CD4-positive, alpha-beta memory T cell (primary cell): ENCODE measurements around the gene TTC32. TPM values are rescaled to one million over a fixed set of nuclear protein-coding genes. Genes with fewer than 3 reads are reported as not detected.

ENCODE experiments used
- CTCF ChIA-PET: fragments of 350-600 bp; sonication (Branson Sonifier 250); formaldehyde crosslinking; loops from one replicate; lab custom pipeline; 2021; ENCODE audit warnings: inconsistent platforms; ENCODE audit not compliant: partially characterized antibody; lab: Charles Lee
- POLR2A ChIA-PET: fragments of 350-600 bp; sonication (Branson Sonifier 250); formaldehyde crosslinking; loops from one replicate; lab custom pipeline; 2021; ENCODE audit not compliant: partially characterized antibody; lab: Charles Lee
- DNase-seq, 5 donors: peaks; one replicate each; pipeline versions ENCODE4 v3.0.0 to v3.0.0-alpha.2; 2020 to 2022; ENCODE audit warnings: mixed read lengths in 1 of 5
- H3K27ac ChIP-seq: one replicate; pipeline ENCODE4 v1.7.0; 2013; ENCODE audit warnings: low read depth, low read length
- H3K27me3 ChIP-seq: 2 replicates; pipeline ENCODE4 v1.7.0; 2013; ENCODE audit warnings: mild to moderate bottlenecking, low read length, moderate library complexity; ENCODE audit not compliant: insufficient read depth
- H3K36me3 ChIP-seq: 2 replicates; pipeline ENCODE4 v1.7.0; 2013; ENCODE audit warnings: mild to moderate bottlenecking, low read length, moderate library complexity; ENCODE audit not compliant: insufficient read depth
- H3K4me1 ChIP-seq: 2 replicates; pipeline ENCODE4 v1.7.0; 2013; ENCODE audit warnings: mild to moderate bottlenecking, low read length, moderate library complexity; ENCODE audit not compliant: insufficient read depth
- H3K4me3 ChIP-seq, 2 donors: one replicate each; pipeline ENCODE4 v1.7.0; 2013; ENCODE audit warnings: low read length in 2 of 2, mild to moderate bottlenecking in 1 of 2
- H3K9me3 ChIP-seq, 2 donors: one replicate each; pipeline ENCODE4 v1.7.0; 2013; ENCODE audit warnings: low read length in 2 of 2, control low read depth in 1 of 2; ENCODE audit not compliant: control insufficient read depth in 1 of 2
- H3K27ac Mint-ChIP-seq, 7 donors: one replicate each; pipeline ENCODE4 v1.8.0; 2020 to 2021; ENCODE audit warnings: mixed read lengths in 7 of 7, mild to moderate bottlenecking in 6 of 7, inconsistent platforms in 3 of 7, moderate library complexity in 3 of 7
- H3K27me3 Mint-ChIP-seq, 2 donors: one replicate each; pipeline ENCODE4 v1.8.0; 2020 to 2021; ENCODE audit warnings: mixed read lengths in 2 of 2
- H3K36me3 Mint-ChIP-seq, 2 donors: one replicate each; pipeline ENCODE4 v1.8.0; 2020 to 2021; ENCODE audit warnings: mixed read lengths in 2 of 2, inconsistent platforms in 1 of 2, mild to moderate bottlenecking in 1 of 2
- H3K4me1 Mint-ChIP-seq, 4 donors: one replicate each; pipeline ENCODE4 v1.8.0; 2020 to 2021; ENCODE audit warnings: mixed read lengths in 4 of 4, mild to moderate bottlenecking in 1 of 4
- H3K4me3 Mint-ChIP-seq, 8 donors: one replicate each; pipeline ENCODE4 v1.8.0; 2020 to 2021; ENCODE audit warnings: mixed read lengths in 8 of 8, mild to moderate bottlenecking in 7 of 8, moderate library complexity in 6 of 8, inconsistent platforms in 3 of 8
- H3K9me3 Mint-ChIP-seq, 8 donors: one replicate each; pipeline ENCODE4 v1.8.0; 2020 to 2021; ENCODE audit warnings: mixed read lengths in 8 of 8, mild to moderate bottlenecking in 5 of 8, inconsistent platforms in 3 of 8, moderate library complexity in 1 of 8
- intact Hi-C: fragments of 100-400 bp; cut with micrococcal nuclease; formaldehyde crosslinking; loops from one replicate; pipeline ENCODE4 v1.15.1; 2023
- polyA plus RNA-seq, 2 donors: library from polyadenylated mRNA; unstranded; fragments of 300-500 nt; fragmentation: Illumina TruSeq; gene quantifications; one replicate each; pipeline ENCODE4 v1.2.3, GENCODE V29; 2021
- total RNA-seq, 2 experiments: library from RNA; stranded (reverse); gene quantifications; one replicate each; pipeline ENCODE4 v1.2.3, GENCODE V29; 2021

The TTC32 gene
- total and polyA plus RNA-seq, 4 experiments from 2014 or later: 24.3 to 48.7 (median 39.3) TPM

DNA sequence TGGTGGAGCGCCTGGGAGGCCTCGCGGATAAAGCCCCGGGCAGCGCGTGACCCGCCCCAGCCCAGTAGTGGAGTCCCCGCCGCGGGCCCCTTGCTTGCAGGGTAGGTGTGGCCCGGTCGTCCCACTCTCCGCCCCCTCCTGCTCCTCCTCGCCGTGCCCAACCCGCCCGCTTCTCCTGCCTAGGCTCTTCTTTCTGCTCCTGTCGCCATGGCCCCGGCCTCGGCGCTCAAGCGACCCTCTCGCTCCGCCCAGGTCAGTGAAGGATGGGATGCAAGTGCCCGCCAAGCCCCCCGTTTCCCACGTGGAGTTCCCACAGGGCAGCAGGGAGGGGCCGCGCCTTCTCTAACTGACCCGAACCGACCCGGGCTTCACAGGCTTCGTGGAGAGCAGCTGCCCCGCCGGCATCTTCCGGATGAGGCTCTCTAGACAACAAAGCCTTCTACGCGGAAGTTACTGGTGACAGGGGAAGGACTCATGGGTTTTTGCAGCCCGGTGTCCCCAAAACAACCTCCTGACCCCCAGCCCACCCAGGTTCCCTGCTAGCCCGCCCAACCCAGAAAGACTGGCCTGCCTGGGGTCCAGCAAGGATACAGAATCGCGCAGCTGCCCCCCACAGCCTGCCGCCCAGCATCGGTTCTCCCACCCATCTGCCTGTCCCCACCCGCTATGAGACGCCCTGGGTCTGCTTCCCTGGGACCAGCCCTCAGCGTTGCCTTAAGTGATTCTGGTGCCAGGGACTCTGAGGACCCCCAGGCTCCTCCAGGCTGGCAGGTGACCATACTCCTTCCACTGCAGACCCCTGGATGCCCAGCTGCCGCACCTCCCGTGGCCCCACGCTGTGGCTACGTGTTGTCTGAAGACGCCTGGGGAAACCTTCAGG is 32.8 kb downstream of the TTC32 start:
- no peaks in the 10 kb centered on the region for H3K27me3 Mint-ChIP-seq
- Histone ChIP-seq H3K27me3 (no peaks in the 10 kb centered on the region), H3K36me3 (peaks cover 6% of the 10 kb centered on the region), H3K4me1 (peaks cover 20% of the 10 kb centered on the region), H3K27ac (peak overlapping the region; percentile 35), H3K9me3 (no peaks in the 10 kb centered on the region), H3K4me3 (peak overlapping the region; percentile 25 to 62)
- H3K36me3 Mint-ChIP-seq: peaks cover 12 to 16% of the 10 kb centered on the region in 2 donors
- peak; percentile 66 to 71 (median 68) for DNase-seq
- peak overlapping the region; percentile 94 to 99 (median 94) for H3K4me3 Mint-ChIP-seq
- H3K9me3 Mint-ChIP-seq: no peaks in the 10 kb centered on the region
- peaks cover 14 to 35% (median 27%) of the 10 kb centered on the region in 4 donors for H3K4me1 Mint-ChIP-seq
- CTCF ChIA-PET: interaction anchor here (1.5 kb wide), 1 partner anchor 1348 kb away, joined by 3 read pairs; no protein-coding TSS in a partner anchor
- POLR2A ChIA-PET: interaction anchor here (0.6 to 2.6 kb wide), 11 partner anchors 23 to 1311 kb away, joined by 3 to 34 read pairs (median 4); partner anchors contain the start of genes LAPTM4A, OSR1, RDH14 and TTC32
- peak overlapping the region; percentile 87 to 97 (median 96) for H3K27ac Mint-ChIP-seq
- intact Hi-C loops: loop anchor here (1.0 to 10.0 kb wide), 4 partner anchors 32 to 1309 kb away; partner anchors contain the start of genes LAPTM4A, RDH14 and TTC32

DNA sequence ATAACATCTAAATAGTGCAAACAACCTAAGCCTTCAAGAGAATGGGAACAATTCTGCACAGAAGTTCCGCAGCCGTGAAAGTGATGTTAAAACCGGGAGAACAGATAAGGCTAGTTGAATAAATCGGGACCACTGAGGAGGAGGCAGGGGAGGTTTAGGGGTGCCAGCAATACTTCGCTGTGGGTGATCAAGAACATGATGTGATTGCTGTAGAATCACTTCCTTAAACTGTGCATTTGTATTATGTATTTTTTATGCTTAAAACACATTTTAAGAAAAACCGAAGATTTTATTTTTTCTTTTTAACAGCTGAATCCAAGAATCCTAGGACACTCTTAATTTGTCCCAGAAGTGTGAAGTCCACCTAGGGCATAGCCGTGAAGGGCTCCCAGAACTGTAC is 33.6 kb downstream of the TTC32 start:
- POLR2A ChIA-PET: interaction anchor here (0.6 to 2.6 kb wide), 7 partner anchors 32 to 1343 kb away, joined by 3 to 34 read pairs (median 6); partner anchors contain the start of genes LAPTM4A, RDH14 and TTC32
- Mint-ChIP-seq H3K4me3 (peak overlapping the region; percentile 94 to 99 (median 94)), H3K4me1 (peaks cover 14 to 36% (median 27%) of the 10 kb centered on the region in 4 donors)

DNA sequence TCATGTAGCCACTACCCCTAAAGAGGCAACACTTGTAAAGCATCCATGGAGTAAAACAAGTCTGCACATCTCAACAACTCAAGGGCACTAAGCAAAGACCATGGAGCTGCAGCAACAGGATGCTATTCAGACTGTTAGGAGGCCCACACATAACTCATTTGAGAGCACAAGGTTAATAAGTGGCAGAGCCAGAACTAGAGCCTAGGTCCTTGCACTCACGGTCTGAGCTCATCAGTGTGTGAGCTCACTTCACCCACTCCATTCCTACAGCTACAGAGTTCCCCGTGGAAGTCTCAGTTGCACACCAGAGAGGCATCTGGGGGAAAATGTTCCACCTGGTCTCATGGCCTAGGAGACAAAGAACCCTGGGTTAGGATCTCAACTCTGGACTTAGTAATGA is 35.0 kb downstream of the TTC32 start:
- Mint-ChIP-seq H3K27ac (no peak overlapping the region), H3K9me3 (no peaks in the 10 kb centered on the region), H3K36me3 (peaks cover 6 to 11% of the 10 kb centered on the region in 2 donors), H3K4me3 (no peak overlapping the region), H3K4me1 (peaks cover 10 to 41% (median 26%) of the 10 kb centered on the region in 4 donors), H3K27me3 (peaks cover 0 to 5% of the 10 kb centered on the region in 2 donors)
- peaks cover 26% of the 10 kb centered on the region for H3K4me1 ChIP-seq
- H3K9me3 ChIP-seq: no peaks in the 10 kb centered on the region
- intact Hi-C loops: loop anchor here (10.0 kb wide), 1 partner anchor 188 kb away; the partner anchor contains the start of gene LAPTM4A
- no peak overlapping the region for H3K4me3 ChIP-seq
- DNase-seq: no peak
- no peak overlapping the region for H3K27ac ChIP-seq
- ChIA-PET POLR2A (no interaction called here), CTCF (interaction anchor here (0.8 to 7.5 kb wide), 3 partner anchors 516 to 1478 kb away, joined by 3 to 151 read pairs (median 4); no protein-coding TSS in a partner anchor)
- no peaks in the 10 kb centered on the region for H3K27me3 ChIP-seq
- no peaks in the 10 kb centered on the region for H3K36me3 ChIP-seq

More for the DNA sequence above, 33.6 kb downstream of the TTC32 start:
- Histone ChIP-seq H3K4me1 (peaks cover 25% of the 10 kb centered on the region), H3K27me3 (no peaks in the 10 kb centered on the region), H3K9me3 (no peaks in the 10 kb centered on the region), H3K27ac (peak overlapping the region; percentile 35), H3K4me3 (peak overlapping the region; percentile 25 to 62), H3K36me3 (peaks cover 5% of the 10 kb centered on the region)
- intact Hi-C loops: loop anchor here (1.0 to 10.0 kb wide), 4 partner anchors 33 to 1308 kb away; partner anchors contain the start of genes LAPTM4A, RDH14 and TTC32
- CTCF ChIA-PET: interaction anchor here (1.5 kb wide), 1 partner anchor 1347 kb away, joined by 3 read pairs; no protein-coding TSS in a partner anchor
- Mint-ChIP-seq H3K27ac (peak overlapping the region; percentile 26 to 97 (median 70)), H3K36me3 (peaks cover 12 to 16% of the 10 kb centered on the region in 2 donors), H3K27me3 (no peaks in the 10 kb centered on the region), H3K9me3 (no peaks in the 10 kb centered on the region)
- DNase-seq: no peak

DNA sequence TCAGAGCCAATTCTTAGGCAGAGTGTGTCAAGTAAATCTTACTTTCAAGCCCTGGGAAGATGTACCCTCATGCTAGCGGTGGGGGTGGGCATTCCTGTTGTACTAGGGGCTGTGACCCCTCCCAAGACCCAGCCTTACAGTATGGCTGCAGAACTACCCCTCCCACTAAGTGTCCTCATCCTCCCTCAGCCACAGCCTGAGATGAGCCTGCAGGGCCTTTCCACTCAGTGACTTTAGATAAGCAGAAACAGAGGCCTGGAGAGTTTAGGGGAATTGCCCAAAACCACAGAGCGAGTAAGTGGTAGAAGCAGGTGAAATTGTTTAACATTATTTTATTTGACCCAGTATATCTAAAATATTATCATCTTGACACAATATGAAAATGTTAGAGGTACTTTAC is 36.6 kb downstream of the TTC32 start:
- ChIA-PET CTCF (interaction anchor here (0.6 to 7.5 kb wide), 10 partner anchors 8 to 1487 kb away, joined by 3 to 151 read pairs (median 4); no protein-coding TSS in a partner anchor), POLR2A (no interaction called here)
- peaks cover 0 to 5% of the 10 kb centered on the region in 2 donors for H3K27me3 Mint-ChIP-seq
- intact Hi-C loops: loop anchor here (10.0 kb wide), 1 partner anchor 190 kb away; the partner anchor contains the start of gene LAPTM4A
- Histone ChIP-seq H3K27ac (no peak overlapping the region), H3K4me1 (peaks cover 26% of the 10 kb centered on the region), H3K4me3 (no peak overlapping the region), H3K27me3 (no peaks in the 10 kb centered on the region), H3K36me3 (no peaks in the 10 kb centered on the region), H3K9me3 (no peaks in the 10 kb centered on the region)
- H3K9me3 Mint-ChIP-seq: no peaks in the 10 kb centered on the region
- H3K27ac Mint-ChIP-seq: no peak overlapping the region
- H3K4me3 Mint-ChIP-seq: no peak overlapping the region
- peaks cover 0 to 5% of the 10 kb centered on the region in 2 donors for H3K36me3 Mint-ChIP-seq
- H3K4me1 Mint-ChIP-seq: peaks cover 9 to 33% (median 23%) of the 10 kb centered on the region in 4 donors
- DNase-seq: no peak

DNA sequence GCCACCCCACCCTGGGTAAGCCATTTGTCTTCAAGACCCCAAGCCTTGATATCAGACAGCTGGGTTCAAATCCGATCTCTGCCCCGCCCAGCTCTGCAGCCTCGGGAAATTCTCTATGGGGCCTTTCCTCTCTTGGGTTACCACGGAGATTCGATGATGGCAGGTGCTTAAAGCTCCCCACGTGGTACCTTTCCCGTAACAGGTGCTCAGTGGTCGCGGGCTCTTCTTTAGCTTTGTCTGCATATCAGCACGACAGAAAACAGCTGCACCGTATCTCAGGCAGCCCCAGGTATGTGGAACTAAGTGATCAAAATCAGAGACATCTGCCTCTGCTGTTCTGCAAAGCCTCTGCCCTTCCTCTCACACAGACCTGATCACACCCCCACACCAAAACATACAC is 37.4 kb downstream of the TTC32 start:
- Mint-ChIP-seq H3K36me3 (peaks cover 0 to 3% of the 10 kb centered on the region in 2 donors), H3K27me3 (peaks cover 1 to 5% of the 10 kb centered on the region in 2 donors), H3K4me3 (no peak overlapping the region), H3K27ac (no peak overlapping the region), H3K9me3 (no peaks in the 10 kb centered on the region), H3K4me1 (peaks cover 4 to 26% (median 15%) of the 10 kb centered on the region in 4 donors)
- no peaks in the 10 kb centered on the region for H3K9me3 ChIP-seq
- intact Hi-C loops: loop anchor here (10.0 kb wide), 1 partner anchor 190 kb away; the partner anchor contains the start of gene LAPTM4A
- ChIA-PET CTCF (interaction anchor here (0.9 to 7.5 kb wide), 14 partner anchors 9 to 1486 kb away, joined by 3 to 151 read pairs (median 4); no protein-coding TSS in a partner anchor), POLR2A (no interaction called here)
- no peaks in the 10 kb centered on the region for H3K36me3 ChIP-seq
- H3K4me1 ChIP-seq: peaks cover 18% of the 10 kb centered on the region
- no peak overlapping the region for H3K4me3 ChIP-seq
- no peak for DNase-seq
- H3K27me3 ChIP-seq: no peaks in the 10 kb centered on the region
- no peak overlapping the region for H3K27ac ChIP-seq

DNA sequence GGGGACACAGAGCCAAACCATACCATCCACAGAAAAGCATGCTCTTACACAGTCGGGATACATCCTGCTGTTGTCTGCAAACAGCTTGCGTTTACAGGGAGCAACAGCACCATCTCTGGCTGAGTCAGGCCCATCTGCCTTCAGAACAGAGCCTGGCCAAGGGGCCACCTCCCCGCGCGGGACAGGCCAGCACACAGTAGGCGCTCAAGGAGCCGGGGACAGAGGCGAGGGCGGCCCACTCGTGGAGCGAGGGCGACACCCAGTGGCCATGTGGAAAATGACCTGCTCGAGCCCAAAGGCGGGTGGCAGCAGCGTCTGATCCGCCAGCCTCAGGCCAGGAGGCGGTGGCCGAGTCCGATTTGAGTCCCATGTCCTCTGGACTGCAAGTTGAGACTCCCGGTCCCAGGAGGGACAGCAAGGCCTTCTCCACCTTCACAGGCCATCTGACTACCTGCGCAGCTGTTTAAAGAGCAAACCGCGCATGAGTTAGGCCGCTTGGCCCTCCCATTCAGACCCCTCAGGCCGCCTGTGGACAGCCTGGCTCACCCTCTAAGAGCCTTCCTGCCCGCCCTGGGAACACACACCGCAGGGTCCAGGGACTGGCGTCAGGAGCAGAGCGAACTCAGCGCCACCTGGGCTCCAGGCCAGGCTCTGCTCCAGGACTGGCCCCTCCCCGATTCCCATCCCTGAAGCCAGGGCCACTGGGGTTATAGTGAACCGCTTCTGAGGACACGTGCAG is 38.3 kb downstream of the TTC32 start:
- CTCF ChIA-PET: interaction anchor here (0.7 to 7.5 kb wide), 17 partner anchors 8 to 1475 kb away, joined by 3 to 151 read pairs (median 4); no protein-coding TSS in a partner anchor
- Histone ChIP-seq H3K27me3 (no peaks in the 10 kb centered on the region), H3K9me3 (no peaks in the 10 kb centered on the region), H3K4me3 (no peak overlapping the region), H3K27ac (no peak overlapping the region), H3K4me1 (peaks cover 13% of the 10 kb centered on the region), H3K36me3 (no peaks in the 10 kb centered on the region)
- peak; percentile 58 to 70 (median 61) for DNase-seq
- intact Hi-C loops: loop anchor here (1.0 to 10.0 kb wide), 4 partner anchors 191 to 1476 kb away; partner anchors contain the start of gene LAPTM4A
- Mint-ChIP-seq H3K27ac (peak overlapping the region in 1 of 7 donors; percentile 67), H3K9me3 (no peaks in the 10 kb centered on the region), H3K4me3 (no peak overlapping the region), H3K36me3 (no peaks in the 10 kb centered on the region), H3K4me1 (peaks cover 4 to 18% (median 8%) of the 10 kb centered on the region in 4 donors), H3K27me3 (peaks cover 1 to 5% of the 10 kb centered on the region in 2 donors)
- POLR2A ChIA-PET: no interaction called here
